HT-29 (cell line): ENCODE data around the gene FZD2. TPM values are rescaled to one million over a fixed set of nuclear protein-coding genes. Genes with fewer than 3 reads are reported as not detected.
"Not testable (repeated sequence)": the region's sequence is repeated elsewhere in the genome, so short reads cannot be mapped to it uniquely, and the experiment has no call there.

Source experiments
- DNase-seq: peaks from one replicate; pipeline ENCODE4 v3.0.0-alpha.2; 2015; ENCODE audit warnings: low spot score
- total RNA-seq: library from RNA; depleted of rRNA; stranded (reverse); fragments of >200 nt; shearing (Covaris generic); gene quantifications from 2 replicates; pipeline ENCODE4 v1.2.3, GENCODE V29; 2014

The FZD2 gene
- total RNA-seq, 1 experiment from 2014 or later, result 1.0 TPM

DNA sequence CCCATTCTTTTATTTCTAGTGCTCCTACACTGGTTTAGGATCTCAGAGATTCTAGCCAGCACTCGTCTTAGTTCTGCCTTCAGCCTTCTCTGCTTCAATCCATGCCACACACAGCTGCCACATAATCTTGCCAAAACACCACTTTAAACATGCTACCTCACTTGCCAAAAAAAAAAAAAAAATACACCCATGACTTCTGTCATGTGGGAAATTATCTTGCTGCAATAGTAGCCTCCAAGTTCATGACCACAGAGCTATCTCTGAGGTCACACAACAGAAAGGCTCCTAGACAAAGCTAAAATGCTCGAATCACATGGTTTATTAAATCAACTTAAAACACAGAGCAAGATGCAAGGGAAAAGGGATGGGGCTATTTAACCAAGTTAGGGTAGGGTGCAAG is 18.1 kb downstream of the FZD2 start:
- no peak for DNase-seq

DNA sequence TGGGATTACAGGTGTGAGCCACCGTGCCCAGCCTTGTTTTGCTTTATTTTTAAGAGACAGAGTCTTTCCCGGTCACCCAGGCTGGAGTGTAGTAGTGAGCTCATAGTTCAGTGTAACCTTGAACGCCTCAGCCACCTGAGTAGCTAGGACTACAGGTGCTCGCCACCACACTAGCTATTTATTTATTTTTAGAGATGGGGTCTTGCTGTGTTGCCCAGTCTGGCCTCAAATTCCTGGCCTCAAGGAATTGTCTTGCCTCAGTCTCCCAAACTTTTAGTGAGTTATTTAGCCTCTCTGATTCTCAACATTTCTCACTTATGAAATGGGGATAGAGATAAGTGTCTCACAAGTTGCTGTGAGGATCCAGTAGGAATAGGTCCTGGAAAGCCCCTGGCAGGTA is 21.7 kb downstream of the FZD2 start:
- no peak for DNase-seq

- no peak for DNase-seq
Measured at GRCh38 chr17:44581868-44582267, 24.6 kb downstream of the FZD2 start.

DNA sequence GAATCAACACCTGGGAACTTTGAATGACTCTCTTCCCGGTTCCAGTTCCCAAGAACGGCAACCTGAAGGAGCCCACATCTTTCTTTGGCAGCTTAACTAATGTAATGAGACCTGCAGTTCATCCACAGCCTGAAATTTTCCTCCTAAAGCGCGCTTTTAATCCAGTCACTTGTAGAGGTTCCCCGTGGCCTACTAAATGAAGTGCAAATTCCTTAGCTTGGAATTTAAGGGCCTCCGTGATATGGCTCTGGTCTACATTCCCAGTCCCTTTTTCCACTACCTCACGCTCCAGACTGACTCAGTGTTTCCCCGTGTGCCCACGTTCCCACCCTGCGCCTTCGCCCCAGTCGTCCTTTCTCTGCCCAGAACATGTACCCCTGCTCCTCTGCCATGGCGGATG is 27.2 kb downstream of the FZD2 start:
- no peak for DNase-seq

DNA sequence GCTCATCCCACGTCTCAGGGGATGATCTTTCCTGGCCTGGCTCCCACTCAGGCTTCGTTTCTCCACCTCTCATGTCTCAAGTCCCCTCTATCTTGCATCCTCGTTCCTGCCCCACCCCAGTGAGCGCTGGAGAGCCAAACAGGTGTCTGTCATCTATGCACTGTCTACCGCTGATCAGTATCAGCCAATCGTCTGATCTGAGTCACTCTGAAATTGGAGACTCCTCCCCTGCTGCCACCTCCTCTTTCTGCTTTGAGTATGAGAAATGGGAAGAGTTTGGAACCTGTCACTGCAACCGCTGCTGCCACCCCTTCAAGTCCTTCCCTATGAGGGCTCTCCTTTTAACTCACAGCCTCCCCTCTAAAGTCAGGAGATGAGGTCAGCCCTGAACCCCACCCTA is 28.0 kb downstream of the FZD2 start:
- no peak for DNase-seq

DNA sequence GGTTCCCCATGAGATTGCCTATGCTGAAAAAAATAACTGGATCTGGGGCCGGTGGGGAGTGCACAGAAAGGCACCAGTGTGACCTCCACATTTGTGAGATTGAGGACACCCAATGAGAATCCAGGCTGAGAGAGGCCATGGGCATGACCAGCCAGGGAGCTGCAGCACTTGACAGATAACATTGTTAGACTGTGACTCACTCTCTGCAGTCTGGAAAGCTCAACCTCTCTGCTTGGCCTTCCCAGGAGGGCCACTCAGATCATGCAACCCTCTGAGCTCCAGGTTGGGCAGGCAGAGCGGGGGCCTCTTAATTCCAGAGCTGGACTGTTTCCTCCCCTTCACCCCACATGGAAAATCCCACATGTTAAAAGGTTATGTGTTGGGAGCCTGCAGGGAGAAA is 30.1 kb downstream of the FZD2 start:
- peak; percentile 49 for DNase-seq

DNA sequence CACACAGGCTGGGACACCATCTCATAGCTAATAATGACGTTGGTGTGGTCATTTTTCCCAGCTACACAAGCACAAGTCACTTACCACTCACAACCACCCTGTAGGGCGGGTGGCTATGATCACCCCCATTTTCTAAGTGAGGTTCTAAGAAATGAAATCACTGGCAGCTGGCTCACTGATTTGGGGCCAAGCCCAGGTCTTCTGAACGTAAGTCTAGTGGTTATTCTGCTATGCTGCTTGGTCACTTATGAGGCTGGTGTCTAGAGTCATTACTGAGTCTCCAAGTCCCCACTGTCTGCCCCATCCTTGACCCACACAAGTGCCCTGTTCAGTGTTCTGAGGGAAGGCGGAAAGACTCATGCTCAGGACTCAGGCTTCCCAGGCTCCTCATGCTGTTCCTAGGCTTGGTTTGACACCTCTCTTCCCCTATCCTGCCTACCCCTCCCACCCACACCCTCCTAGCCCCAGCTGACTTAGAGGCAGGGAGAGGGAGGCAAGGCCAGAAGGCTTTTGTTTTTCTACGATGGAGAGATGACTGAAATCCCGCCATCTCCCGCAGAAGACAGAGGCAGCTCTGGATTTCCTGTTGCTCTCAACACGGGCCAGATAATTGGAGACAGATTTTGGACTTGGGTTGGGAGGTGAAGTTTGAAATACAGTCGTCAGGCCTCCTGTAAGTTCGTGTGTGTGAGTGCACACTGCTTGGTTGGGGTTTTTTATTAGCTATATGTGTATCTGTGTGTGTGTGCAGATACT is 32.2 kb downstream of the FZD2 start:
- DNase-seq, result no peak

- DNase-seq, result not testable (repeated sequence)
Measured at GRCh38 chr17:44590072-44590462, 32.8 kb downstream of the FZD2 start.

GRCh38 chr17:44590762-44591161 is 33.5 kb downstream of the FZD2 start:
- DNase-seq, result not testable (repeated sequence)

GRCh38 chr17:44591206-44591605 is 33.9 kb downstream of the FZD2 start:
- DNase-seq, result no peak

GRCh38 chr17:44593156-44593555 is 35.9 kb downstream of the FZD2 start:
- DNase-seq, result no peak

DNA sequence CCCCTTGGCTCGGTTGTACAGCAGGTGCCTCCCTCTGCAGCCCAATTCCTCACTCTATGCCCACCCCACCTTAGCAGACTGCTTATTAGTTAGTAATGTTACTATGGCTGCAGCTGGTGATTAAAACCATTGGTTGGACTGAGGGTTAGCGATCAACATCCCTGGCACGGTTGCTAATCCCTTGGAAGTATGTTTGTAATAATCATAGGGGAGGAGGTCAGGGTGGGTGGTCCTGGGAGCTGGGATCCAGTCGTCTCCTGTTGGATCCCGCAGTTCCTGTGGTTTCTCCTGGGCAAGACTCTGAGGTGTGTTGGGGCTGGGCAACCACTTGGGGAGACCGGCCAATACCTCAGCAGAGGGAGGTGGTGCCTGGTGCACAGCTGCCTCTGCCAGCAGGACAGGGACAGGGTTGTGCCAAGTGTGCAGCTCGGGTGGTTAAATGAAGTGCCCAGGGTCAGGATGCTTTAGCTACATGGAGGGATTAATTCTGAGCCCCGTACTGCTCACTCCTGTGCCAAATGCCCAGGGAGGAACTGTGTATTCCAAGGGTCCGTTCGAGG is 38.0 kb downstream of the FZD2 start:
- no peak for DNase-seq

GRCh38 chr17:44598329-44598728 is 41.0 kb downstream of the FZD2 start:
- no peak for DNase-seq

DNA sequence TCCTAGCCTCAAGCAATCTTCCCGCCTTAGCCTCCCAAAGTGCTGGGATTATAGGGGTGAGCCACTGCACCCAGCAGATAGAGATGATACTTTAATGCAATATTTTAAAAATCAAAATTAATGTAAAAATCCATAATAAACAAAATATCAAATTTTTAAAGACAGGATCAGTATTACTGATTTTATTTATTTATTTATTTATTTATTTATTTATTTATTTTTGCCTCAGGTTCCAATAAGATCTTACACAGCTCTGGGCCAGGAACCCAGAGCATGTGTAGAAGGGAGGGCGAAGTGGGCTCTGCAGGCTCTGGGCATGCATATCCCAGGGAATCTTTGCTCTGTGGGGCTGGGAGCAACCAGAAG is 41.6 kb downstream of the FZD2 start:
- DNase-seq, result no peak

DNA sequence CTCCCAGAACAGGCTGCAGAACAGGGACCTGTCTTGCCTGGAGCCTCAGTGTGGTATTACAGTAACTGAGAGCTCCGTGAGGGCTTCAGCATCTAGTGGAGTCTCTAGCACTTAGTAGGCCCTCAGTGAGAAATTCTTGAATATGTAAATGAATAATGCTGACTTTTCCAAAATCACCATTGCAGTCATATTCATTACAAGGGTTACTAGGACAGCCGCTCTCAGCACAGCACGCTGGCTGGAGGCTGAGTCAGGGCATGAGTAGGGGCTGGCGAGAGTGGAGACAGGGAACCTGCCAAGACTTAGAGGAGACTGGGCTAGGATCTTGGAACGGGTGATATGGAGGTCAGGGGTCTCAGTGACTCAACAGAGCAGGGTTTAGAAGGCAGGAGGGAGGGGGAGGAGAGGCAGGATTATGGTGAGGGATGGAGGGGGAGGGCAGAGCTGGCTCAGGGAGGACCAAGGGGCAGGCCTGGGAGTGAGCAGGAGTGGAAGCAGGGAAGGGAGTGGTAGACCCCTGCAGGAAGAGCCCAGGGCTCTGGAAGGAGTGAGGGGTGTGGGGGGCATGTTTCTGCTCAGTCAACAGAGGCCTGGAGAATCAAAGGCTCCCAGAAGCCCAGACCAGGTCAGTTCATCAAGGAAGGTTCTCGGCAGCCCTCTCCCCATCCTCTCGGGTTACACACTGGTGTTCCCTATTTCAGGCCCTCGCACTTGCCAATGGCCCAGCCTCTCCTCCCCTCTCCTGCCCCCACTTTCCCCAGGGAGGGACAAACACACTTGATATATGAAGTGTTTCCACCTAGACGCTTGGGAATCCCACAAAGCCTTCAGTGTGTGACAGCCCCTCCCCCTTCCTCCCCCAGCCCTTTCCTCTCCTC is 42.3 kb downstream of the FZD2 start:
- DNase-seq, result no peak

GRCh38 chr17:44601539-44601938 is 44.3 kb downstream of the FZD2 start:
- no peak for DNase-seq

DNA sequence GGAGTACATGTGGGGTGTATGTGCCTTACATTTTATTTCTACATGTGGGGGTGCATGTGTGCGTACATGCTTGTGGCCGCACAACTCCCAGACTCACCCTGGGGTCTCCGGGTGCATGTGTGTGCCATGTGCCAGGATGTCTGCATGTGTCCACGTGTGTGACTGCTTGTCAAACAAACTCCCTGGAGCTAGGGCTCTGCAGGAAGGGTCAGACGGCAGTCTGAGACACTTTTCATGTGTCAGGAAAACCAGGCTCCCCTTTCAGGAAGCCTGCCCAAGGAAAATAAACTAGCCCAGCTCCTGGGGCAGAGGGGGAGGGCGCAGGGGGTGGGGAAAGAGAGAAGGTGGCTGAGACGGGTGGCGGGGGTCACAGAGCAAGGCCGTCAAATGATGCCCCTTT is 44.7 kb downstream of the FZD2 start:
- no peak for DNase-seq

DNA sequence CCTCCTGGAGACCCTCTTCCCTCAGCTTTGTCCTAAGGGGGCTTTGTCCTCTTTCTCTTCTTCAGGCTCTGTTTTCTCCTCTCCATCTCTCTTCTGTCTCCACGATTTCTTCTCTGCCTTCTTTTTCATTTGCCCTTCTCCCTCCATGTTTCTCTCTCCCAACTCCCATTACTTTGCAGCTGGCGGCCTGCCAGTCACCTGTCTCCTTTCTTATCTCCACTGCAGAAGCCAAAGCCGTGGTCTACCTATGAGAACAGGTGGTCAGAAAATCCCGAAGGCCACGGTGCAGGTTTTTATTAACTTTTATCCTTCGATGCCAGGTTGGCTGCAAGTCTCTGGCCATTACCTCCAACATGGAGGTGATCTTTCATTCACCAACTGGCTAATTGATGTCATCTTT is 45.1 kb downstream of the FZD2 start:
- no peak for DNase-seq

DNA sequence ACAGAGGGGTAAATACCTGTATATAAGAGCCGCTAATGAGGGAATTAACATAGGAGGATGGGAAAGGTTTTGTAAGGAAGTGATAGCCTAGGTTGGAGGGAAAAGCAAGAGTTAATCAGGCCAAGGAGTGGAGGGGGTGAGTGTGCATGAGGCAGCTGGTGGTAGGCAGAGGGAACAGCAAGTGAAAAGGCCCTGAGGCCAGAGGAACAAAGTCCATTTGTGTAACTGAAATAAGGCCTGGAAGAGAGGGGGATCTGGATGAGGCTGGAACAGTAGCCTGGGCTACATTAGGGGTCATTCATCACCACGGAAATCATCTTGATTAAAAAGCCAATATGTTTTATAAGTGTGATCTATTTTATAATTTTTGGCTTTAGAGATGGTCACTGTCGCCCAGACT is 45.7 kb downstream of the FZD2 start:
- DNase-seq, result no peak

DNA sequence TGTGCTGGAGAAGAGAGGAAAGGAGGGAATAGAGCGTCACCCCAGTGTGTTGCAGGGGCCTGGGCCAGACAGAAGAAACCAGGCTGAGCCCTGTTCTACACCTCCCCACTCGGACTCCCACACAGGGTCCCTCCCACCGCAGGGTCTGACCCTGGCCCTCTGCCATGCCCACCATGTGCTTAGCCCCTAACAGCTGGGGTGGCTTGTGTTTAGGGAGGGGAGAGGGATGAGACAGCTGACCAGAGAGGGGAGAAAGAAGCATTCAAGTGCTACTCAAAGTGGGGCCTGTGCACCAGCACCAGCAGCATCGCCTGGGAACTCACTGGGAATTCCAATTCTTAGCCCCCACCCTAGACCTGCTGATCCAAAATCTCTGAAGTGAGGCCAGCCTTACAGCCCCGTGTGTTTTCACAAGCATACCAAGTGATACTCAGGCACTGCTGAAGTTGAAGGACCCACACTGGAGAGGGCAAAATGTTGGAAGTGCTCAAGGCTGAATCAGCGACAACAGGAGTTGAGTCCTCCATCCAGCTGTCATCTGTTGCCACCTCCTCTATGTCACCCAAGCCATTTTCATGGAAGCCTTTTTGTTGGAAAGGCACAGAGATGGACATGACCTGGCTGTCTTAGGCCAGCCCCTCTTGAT is 47.0 kb downstream of the FZD2 start:
- DNase-seq, result no peak

- DNase-seq, result no peak
Measured at GRCh38 chr17:44604768-44605485, 47.6 kb downstream of the FZD2 start.

DNA sequence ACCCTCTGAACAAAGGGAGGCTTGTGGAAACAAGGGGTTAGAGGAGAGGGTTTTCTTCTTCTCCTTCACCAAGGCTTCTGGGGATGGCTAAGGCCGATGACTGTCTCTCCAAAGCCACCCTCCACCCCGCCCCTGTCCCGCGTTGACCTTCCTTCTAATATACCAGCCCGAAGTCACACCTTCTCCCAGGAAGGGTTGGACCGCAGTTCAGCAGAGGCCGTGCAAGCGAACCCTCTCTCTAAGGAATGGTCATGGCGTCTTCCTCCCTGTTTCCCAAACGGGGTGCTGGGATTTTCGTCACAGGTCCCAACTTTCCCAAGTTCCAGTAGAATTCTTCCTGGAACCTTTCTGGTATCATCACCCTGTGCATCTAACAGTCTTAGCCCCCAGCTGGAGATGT is 49.4 kb downstream of the FZD2 start:
- no peak for DNase-seq
